H9 (cell line): ENCODE measurements around the gene LRRC39. TPM values are rescaled to one million over a fixed set of nuclear protein-coding genes. Genes with fewer than 3 reads are reported as not detected.

Source experiments
- DNase-seq: peaks from one replicate; pipeline ENCODE4 v3.0.0-alpha.2; 2017
- H2AFZ ChIP-seq: one replicate; pipeline ENCODE4 v1.6.1; 2013; ENCODE audit warnings: mild to moderate bottlenecking, low read length, control low read depth, moderate library complexity
- H2AK5ac ChIP-seq: 2 replicates; pipeline ENCODE4 v1.6.1; 2013; ENCODE audit warnings: low read length, control low read depth, mixed read lengths; ENCODE audit not compliant: insufficient read length
- H2BK120ac ChIP-seq: one replicate; pipeline ENCODE4 v1.6.1; 2013; ENCODE audit warnings: low read depth, mild to moderate bottlenecking, low read length, control low read depth, inconsistent platforms; ENCODE audit not compliant: poor library complexity, severe bottlenecking
- H2BK12ac ChIP-seq: 2 replicates; pipeline ENCODE4 v1.6.1; 2013; ENCODE audit warnings: low read length, control low read depth, mixed read lengths, low read depth; ENCODE audit not compliant: insufficient read length
- H2BK15ac ChIP-seq: 2 replicates; pipeline ENCODE4 v1.6.1; 2013; ENCODE audit warnings: low read depth, low read length, control low read depth
- H2BK20ac ChIP-seq: one replicate; pipeline ENCODE4 v1.6.1; 2013; ENCODE audit warnings: low read depth, mild to moderate bottlenecking, low read length, control low read depth, inconsistent platforms; ENCODE audit not compliant: poor library complexity, severe bottlenecking
- H2BK5ac ChIP-seq: 2 replicates; pipeline ENCODE4 v1.6.1; 2013; ENCODE audit warnings: low read length, control low read depth, mixed read lengths; ENCODE audit not compliant: insufficient read length
- H3K14ac ChIP-seq: 2 replicates; pipeline ENCODE4 v1.6.1; 2013; ENCODE audit warnings: low read length, control low read depth; ENCODE audit not compliant: insufficient read depth
- H3K18ac ChIP-seq: 2 replicates; pipeline ENCODE4 v1.6.1; 2013; ENCODE audit warnings: low read depth, mild to moderate bottlenecking, mixed read lengths, low read length, control low read depth; ENCODE audit not compliant: insufficient read length
- H3K23ac ChIP-seq: 2 replicates; pipeline ENCODE4 v1.6.1; 2013; ENCODE audit warnings: low read length, control low read depth, mixed read lengths, low read depth; ENCODE audit not compliant: insufficient read length
- H3K23me2 ChIP-seq: 2 replicates; pipeline ENCODE4 v1.6.1; 2013; ENCODE audit warnings: low read depth, mild to moderate bottlenecking, mixed read lengths, low read length, control low read depth; ENCODE audit not compliant: insufficient read length, poor library complexity, severe bottlenecking
- H3K27ac ChIP-seq: 2 replicates; pipeline ENCODE4 v1.5.1; 2013; ENCODE audit warnings: low read length, control low read depth, mixed read lengths, low read depth; ENCODE audit not compliant: insufficient read length
- H3K27me3 ChIP-seq: 2 replicates; pipeline ENCODE4 v1.6.1; 2013; ENCODE audit warnings: low read length, control low read depth, inconsistent platforms; ENCODE audit not compliant: insufficient read depth
- H3K4ac ChIP-seq: 2 replicates; pipeline ENCODE4 v1.6.1; 2013; ENCODE audit warnings: low read depth, mild to moderate bottlenecking, control low read depth, inconsistent platforms, low read length, moderate library complexity
- H3K4me1 ChIP-seq: 2 replicates; pipeline ENCODE4 v1.6.1; 2013; ENCODE audit warnings: low read length, control low read depth, inconsistent platforms; ENCODE audit not compliant: insufficient read depth
- H3K4me2 ChIP-seq: 2 replicates; pipeline ENCODE4 v1.6.1; 2013; ENCODE audit warnings: low read length, control low read depth, mixed read lengths; ENCODE audit not compliant: insufficient read length, insufficient read depth
- H3K56ac ChIP-seq: 2 replicates; pipeline ENCODE4 v1.6.1; 2013; ENCODE audit warnings: low read depth, mild to moderate bottlenecking, mixed read lengths, low read length, control low read depth; ENCODE audit not compliant: insufficient read length
- H3K79me1 ChIP-seq: 2 replicates; pipeline ENCODE4 v1.6.1; 2013; ENCODE audit warnings: low read depth, mild to moderate bottlenecking, moderate library complexity, low read length, control low read depth, inconsistent platforms; ENCODE audit not compliant: insufficient read depth, poor library complexity, severe bottlenecking
- H3K79me2 ChIP-seq: 2 replicates; pipeline ENCODE4 v1.6.1; 2013; ENCODE audit warnings: low read length, control low read depth, inconsistent platforms; ENCODE audit not compliant: insufficient read depth
- H3K9ac ChIP-seq: 2 replicates; pipeline ENCODE4 v1.6.1; 2013; ENCODE audit warnings: low read length, control low read depth, mixed read lengths; ENCODE audit not compliant: insufficient read length; ENCODE audit errors: extremely low read depth
- H3K9me3 ChIP-seq: one replicate; pipeline ENCODE4 v1.6.1; 2013; ENCODE audit warnings: low read depth, low read length, inconsistent platforms; ENCODE audit not compliant: control insufficient read depth
- H3T11ph ChIP-seq: one replicate; pipeline ENCODE4 v1.6.1; 2013; ENCODE audit warnings: mild to moderate bottlenecking, low read length, control low read depth, inconsistent platforms
- H4K20me1 ChIP-seq: one replicate; pipeline ENCODE4 v1.6.1; 2013; ENCODE audit not compliant: control insufficient read depth, insufficient read length, insufficient read depth
- H4K5ac ChIP-seq: 2 replicates; pipeline ENCODE4 v1.6.1; 2013; ENCODE audit warnings: low read depth, mild to moderate bottlenecking, mixed read lengths, low read length, control low read depth; ENCODE audit not compliant: insufficient read length
- H4K8ac ChIP-seq: replicated peaks from 2 replicates; pipeline ENCODE4 v1.6.1; 2013; ENCODE audit warnings: low read length, control low read depth, mixed read lengths, low read depth; ENCODE audit not compliant: insufficient read length
- H4K91ac ChIP-seq: 2 replicates; pipeline ENCODE4 v1.6.1; 2013; ENCODE audit warnings: low read depth, mild to moderate bottlenecking, moderate library complexity, mixed read lengths, low read length, control low read depth; ENCODE audit not compliant: insufficient read length
- H3K27ac Mint-ChIP-seq, 3 experiments: 2 replicates in 2 of 3; 3 replicates in 1 of 3; pipeline ENCODE4 v1.8.0; 2020 to 2021; ENCODE audit warnings: mixed read lengths in 3 of 3, mild to moderate bottlenecking in 1 of 3, moderate library complexity in 1 of 3
- H3K27me3 Mint-ChIP-seq: 2 replicates; pipeline ENCODE4 v1.8.0; 2021; ENCODE audit warnings: low read depth, mild to moderate bottlenecking, moderate library complexity, mixed read lengths
- H3K36me3 Mint-ChIP-seq, 3 experiments: 2 replicates in 2 of 3; 3 replicates in 1 of 3; pipeline ENCODE4 v1.8.0; 2020 to 2021; ENCODE audit warnings: low read depth in 3 of 3, mixed read lengths in 3 of 3; ENCODE audit not compliant: insufficient read depth in 1 of 3
- H3K4me1 Mint-ChIP-seq, 2 experiments: 2 replicates each; pipeline ENCODE4 v1.8.0; 2020; ENCODE audit warnings: mixed read lengths in 2 of 2
- H3K4me3 Mint-ChIP-seq, 2 experiments: 2 replicates in 1 of 2; 3 replicates in 1 of 2; pipeline ENCODE4 v1.8.0; 2020 to 2021; ENCODE audit warnings: mild to moderate bottlenecking in 2 of 2, mixed read lengths in 2 of 2, moderate library complexity in 1 of 2
- H3K9me3 Mint-ChIP-seq, 2 experiments: 2 replicates in 1 of 2; 3 replicates in 1 of 2; pipeline ENCODE4 v1.8.0; 2020; ENCODE audit warnings: mild to moderate bottlenecking in 2 of 2, mixed read lengths in 2 of 2, moderate library complexity in 1 of 2
- WGBS: extraction: QIAGEN DNeasy Blood & Tissue Kit; methylation state at CpG from one replicate; pipeline ENCODE4 v1.1.7; 2013; ENCODE audit warnings: missing lambda C conversion rate, low lambda C conversion rate, mixed read lengths; ENCODE audit not compliant: insufficient read length; ENCODE audit errors: extremely low coverage; 5-methylcytosine and 5-hydroxymethylcytosine counted together
- total RNA-seq: library from RNA; stranded (reverse); gene quantifications from 2 replicates; pipeline ENCODE4 v1.2.1, GENCODE V29; 2021
- TF ChIP-seq, protein P1 (sequence below): fragments of 200-600 bp; sonication (generic); conservative IDR thresholded peaks from 3 replicates; pipeline ENCODE4 v1.8.0; 2021; ENCODE audit warnings: antibody characterized with exemption, mild to moderate bottlenecking

LRRC39 gene
- total RNA-seq, 1 experiment from 2014 or later: 0.37 TPM

DNA sequence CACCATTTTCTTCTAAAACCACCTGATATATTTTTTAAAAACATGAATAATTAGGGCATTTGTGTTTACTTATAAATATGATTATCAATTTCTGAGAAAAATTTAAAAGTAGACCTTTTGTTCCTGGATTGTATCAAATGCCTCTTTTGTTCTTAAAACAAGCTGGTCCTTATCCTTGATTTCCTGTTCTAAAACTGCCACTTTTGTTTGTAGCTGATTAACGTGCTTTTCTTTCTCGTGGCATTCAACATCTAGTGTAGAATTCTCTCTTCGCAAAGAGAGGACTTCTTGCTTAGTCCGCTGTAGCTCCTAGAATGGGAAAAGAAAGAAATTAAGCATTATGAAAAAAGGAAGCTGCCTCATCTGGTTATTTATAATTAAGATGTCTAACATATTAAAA lies 70.4 kb downstream of the LRRC39 start:
- Histone ChIP-seq H3K27me3 (no peaks in the 10 kb centered on the region), H3T11ph (no peak overlapping the region), H4K8ac (no peak overlapping the region), H2BK5ac (no peak overlapping the region), H2BK12ac (no peak overlapping the region), H2BK120ac (no peak overlapping the region), H3K4ac (no peak overlapping the region), H2BK15ac (no peak overlapping the region), H2BK20ac (no peak overlapping the region), H3K4me2 (no peak overlapping the region), H2AFZ (no peak overlapping the region), H3K18ac (no peak overlapping the region), H3K56ac (no peak overlapping the region), H3K79me1 (no peaks in the 10 kb centered on the region), H3K9me3 (no peaks in the 10 kb centered on the region), H3K79me2 (no peaks in the 10 kb centered on the region), H3K23me2 (no peaks in the 10 kb centered on the region), H4K5ac (no peak overlapping the region), H4K20me1 (no peaks in the 10 kb centered on the region), H4K91ac (no peak overlapping the region), H3K9ac (no peak overlapping the region), H3K23ac (no peak overlapping the region), H3K4me1 (no peaks in the 10 kb centered on the region), H3K27ac (no peak overlapping the region), H3K14ac (no peak overlapping the region), H2AK5ac (no peak overlapping the region)
- Mint-ChIP-seq H3K9me3 (no peaks in the 10 kb centered on the region), H3K36me3 (peaks cover 5 to 54% (median 54%) of the 10 kb centered on the region in 3 experiments; a peak in 6 of 7 replicates), H3K27ac (no peak overlapping the region), H3K4me3 (no peak overlapping the region), H3K4me1 (no peaks in the 10 kb centered on the region), H3K27me3 (no peaks in the 10 kb centered on the region)
- TF ChIP-seq, protein P1, sequence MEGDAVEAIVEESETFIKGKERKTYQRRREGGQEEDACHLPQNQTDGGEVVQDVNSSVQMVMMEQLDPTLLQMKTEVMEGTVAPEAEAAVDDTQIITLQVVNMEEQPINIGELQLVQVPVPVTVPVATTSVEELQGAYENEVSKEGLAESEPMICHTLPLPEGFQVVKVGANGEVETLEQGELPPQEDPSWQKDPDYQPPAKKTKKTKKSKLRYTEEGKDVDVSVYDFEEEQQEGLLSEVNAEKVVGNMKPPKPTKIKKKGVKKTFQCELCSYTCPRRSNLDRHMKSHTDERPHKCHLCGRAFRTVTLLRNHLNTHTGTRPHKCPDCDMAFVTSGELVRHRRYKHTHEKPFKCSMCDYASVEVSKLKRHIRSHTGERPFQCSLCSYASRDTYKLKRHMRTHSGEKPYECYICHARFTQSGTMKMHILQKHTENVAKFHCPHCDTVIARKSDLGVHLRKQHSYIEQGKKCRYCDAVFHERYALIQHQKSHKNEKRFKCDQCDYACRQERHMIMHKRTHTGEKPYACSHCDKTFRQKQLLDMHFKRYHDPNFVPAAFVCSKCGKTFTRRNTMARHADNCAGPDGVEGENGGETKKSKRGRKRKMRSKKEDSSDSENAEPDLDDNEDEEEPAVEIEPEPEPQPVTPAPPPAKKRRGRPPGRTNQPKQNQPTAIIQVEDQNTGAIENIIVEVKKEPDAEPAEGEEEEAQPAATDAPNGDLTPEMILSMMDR: no peak
- no CpG with 5 or more reads among the region's 4 CpGs for WGBS
- no peak for DNase-seq
